ENCODE results near the gene MXI1. TPM values are rescaled to one million over a fixed set of nuclear protein-coding genes. Genes with fewer than 3 reads are reported as not detected.
A peak's percentile ranks its signal among the peaks of the same experiment; 100 is the strongest.
"Not testable (repeated sequence)": the region's sequence is repeated elsewhere in the genome, so short reads cannot be mapped to it uniquely, and the experiment has no call there.

The MXI1 gene
- total RNA-seq, 4 donors from 2014 or later = 37.1 to 58.0 (median 47.8) TPM

DNA sequence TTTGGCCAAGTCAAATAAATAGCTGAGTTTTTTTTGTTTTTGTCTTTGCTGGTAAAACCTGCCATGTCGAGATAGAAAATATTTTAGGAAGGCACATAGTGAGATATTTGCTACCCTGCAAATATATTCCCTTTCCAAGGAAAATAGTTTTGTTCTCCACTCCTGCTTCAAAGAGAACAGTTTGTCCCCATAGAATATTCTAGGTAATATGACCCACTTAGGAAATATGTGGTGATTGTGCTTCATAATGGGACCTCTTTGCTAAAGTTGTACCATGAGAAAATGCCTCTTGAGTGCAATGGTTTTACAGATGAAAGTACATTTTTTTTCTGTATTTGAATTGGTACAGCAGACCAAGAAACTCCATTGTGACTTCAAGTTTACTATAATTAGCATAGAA, 55.8 kb downstream of the MXI1 start:
- TF ChIP-seq, protein P1, sequence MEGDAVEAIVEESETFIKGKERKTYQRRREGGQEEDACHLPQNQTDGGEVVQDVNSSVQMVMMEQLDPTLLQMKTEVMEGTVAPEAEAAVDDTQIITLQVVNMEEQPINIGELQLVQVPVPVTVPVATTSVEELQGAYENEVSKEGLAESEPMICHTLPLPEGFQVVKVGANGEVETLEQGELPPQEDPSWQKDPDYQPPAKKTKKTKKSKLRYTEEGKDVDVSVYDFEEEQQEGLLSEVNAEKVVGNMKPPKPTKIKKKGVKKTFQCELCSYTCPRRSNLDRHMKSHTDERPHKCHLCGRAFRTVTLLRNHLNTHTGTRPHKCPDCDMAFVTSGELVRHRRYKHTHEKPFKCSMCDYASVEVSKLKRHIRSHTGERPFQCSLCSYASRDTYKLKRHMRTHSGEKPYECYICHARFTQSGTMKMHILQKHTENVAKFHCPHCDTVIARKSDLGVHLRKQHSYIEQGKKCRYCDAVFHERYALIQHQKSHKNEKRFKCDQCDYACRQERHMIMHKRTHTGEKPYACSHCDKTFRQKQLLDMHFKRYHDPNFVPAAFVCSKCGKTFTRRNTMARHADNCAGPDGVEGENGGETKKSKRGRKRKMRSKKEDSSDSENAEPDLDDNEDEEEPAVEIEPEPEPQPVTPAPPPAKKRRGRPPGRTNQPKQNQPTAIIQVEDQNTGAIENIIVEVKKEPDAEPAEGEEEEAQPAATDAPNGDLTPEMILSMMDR (IDR thresholded peaks at IDR 0.05) = no peak
- no peak for TF ChIP-seq POLR2A (IDR thresholded peaks at IDR 0.05)
- Histone ChIP-seq H3K27ac (peak overlapping the region in 1 of 4 donors; percentile 16), H3K36me3 (no peaks in the 10 kb centered on the region), H3K9me3 (no peaks in the 10 kb centered on the region), H3K27me3 (no peaks in the 10 kb centered on the region), H3K4me3 (no peak overlapping the region), H3K4me1 (no peaks in the 10 kb centered on the region)
- no peak for DNase-seq

DNA sequence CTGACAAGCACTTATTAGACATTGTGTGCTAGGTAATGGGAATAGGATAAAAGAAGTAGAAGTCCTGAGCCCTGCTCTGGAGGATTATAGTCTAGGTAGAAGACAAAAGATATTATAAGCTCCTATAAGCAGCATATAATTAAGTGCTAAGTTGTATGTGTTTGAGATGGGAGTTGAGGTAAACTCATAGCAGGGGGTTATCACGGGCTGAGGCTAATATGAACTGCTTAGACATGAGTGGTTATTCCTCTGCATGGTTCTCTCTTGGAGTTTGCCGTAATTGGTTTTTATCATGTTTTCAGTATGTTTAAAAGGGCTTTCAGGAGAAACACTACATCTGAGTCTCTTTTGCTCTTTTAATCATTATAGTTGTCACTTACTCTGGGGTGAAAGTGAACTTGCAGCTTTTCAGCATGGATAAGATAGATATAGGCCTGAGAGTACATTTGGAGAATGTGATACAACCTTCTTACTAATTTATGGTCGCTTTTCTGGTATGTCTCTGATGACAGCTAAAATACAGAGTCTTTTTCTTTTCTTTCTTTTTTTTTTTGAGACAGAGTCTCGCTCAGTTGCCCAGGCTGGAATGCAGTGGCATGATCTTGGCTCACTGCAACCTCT, 58.3 kb downstream of the MXI1 start:
- peaks cover 0 to 8% (median 0%) of the 10 kb centered on the region in 4 donors for H3K4me1 ChIP-seq

GRCh38 chr10:110267276-110267675, 59.9 kb downstream of the MXI1 start:
- no peak overlapping the region for H3K27ac ChIP-seq
- H3K4me1 ChIP-seq = peaks cover 0 to 8% (median 0%) of the 10 kb centered on the region in 4 donors
- H3K27me3 ChIP-seq = no peaks in the 10 kb centered on the region
- H3K36me3 ChIP-seq = no peaks in the 10 kb centered on the region
- TF ChIP-seq, protein P1 (IDR thresholded peaks at IDR 0.05) = no peak
- TF ChIP-seq POLR2A (IDR thresholded peaks at IDR 0.05) = no peak
- DNase-seq = no peak
- no peak overlapping the region for H3K4me3 ChIP-seq
- no peaks in the 10 kb centered on the region for H3K9me3 ChIP-seq

More for the DNA sequence above, 58.3 kb downstream of the MXI1 start:
- no peak for TF ChIP-seq POLR2A (IDR thresholded peaks at IDR 0.05)
- Histone ChIP-seq H3K36me3 (no peaks in the 10 kb centered on the region), H3K9me3 (no peaks in the 10 kb centered on the region), H3K4me3 (no peak overlapping the region), H3K27ac (no peak overlapping the region), H3K27me3 (no peaks in the 10 kb centered on the region)
- no peak for DNase-seq

DNA sequence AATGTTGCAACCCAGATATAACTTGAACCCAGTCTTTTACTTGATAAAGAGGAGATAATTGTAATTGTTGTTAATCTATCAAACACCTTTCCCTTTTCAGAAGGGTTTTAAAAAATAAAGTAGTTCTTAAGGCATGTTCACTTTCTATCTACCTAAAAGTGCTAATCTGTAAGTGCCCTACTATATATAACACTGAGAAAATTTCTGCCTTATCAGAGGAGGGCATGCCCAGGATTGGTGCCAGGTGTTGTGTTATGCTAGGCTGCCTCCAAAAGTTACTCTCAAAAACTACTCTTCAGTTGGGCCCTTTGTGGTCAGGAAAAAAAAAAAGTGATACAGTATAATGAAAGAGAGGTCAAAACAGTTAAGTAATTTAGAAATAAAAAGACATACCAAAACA, 61.0 kb downstream of the MXI1 start:
- no peak for DNase-seq
- H3K27ac ChIP-seq = no peak overlapping the region
- TF ChIP-seq, protein P1 (IDR thresholded peaks at IDR 0.05) = no peak
- no peak for TF ChIP-seq POLR2A (IDR thresholded peaks at IDR 0.05)
- H3K27me3 ChIP-seq = no peaks in the 10 kb centered on the region
- no peak overlapping the region for H3K4me3 ChIP-seq
- no peaks in the 10 kb centered on the region for H3K9me3 ChIP-seq
- H3K36me3 ChIP-seq = no peaks in the 10 kb centered on the region
- H3K4me1 ChIP-seq = peaks cover 0 to 12% (median 0%) of the 10 kb centered on the region in 4 donors

- Histone ChIP-seq H3K36me3 (no peaks in the 10 kb centered on the region), H3K9me3 (no peaks in the 10 kb centered on the region), H3K4me3 (peak overlapping the region in 1 of 4 donors; percentile 9), H3K27ac (peak overlapping the region in 3 of 4 donors; percentile 44 to 63 (median 63)), H3K4me1 (peaks cover 0 to 12% (median 0%) of the 10 kb centered on the region in 4 donors), H3K27me3 (no peaks in the 10 kb centered on the region)
- TF ChIP-seq, protein P1 (IDR thresholded peaks at IDR 0.05) = no peak
- no peak for TF ChIP-seq POLR2A (IDR thresholded peaks at IDR 0.05)
- DNase-seq = no peak
These were observed 61.6 kb downstream of the MXI1 start for GRCh38 chr10:110268971-110269370.

DNA sequence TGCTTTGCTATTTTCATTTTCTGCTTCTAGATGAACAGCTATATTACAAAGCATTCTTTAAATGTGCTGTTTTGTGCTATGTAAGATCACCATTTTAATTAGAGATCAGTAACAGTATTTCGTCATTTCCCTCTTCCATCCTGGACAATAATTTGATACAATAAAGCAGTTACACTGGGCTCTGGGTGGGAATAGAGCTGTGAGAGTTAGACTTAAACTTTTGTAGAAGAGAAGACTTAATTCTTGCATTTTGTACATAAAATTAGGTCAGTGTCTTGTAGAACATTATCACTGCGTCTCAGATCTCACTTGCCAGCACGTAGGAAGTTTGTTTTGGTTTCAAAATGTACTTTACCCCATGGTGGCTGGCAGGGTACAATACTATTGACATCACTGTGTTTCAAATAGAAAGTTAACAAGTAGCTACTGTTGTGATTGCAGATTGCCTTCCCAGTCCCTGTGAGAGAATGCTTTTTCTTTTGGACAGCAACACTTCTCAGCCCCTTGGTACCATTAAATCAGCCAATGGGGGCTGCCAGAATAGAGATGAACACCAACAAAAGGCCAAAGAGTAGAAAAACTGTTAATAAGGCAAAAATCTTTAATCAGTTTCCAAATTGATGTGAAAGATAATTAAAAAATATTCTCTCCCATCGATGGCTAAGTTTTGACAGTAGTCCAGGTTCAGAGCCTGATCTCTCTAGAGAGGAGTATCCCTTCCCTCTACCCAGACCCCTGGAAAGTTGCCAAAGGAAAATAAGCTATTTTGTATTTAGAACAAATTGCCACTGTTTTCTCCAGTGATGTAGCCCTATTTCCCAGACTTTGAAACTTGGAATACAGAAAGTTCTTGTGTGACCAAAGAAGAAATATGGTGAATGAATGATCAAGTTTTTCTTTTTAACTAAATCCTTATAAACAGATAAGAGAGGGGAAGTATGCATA, 62.2 kb downstream of the MXI1 start:
- Histone ChIP-seq H3K36me3 (no peaks in the 10 kb centered on the region), H3K9me3 (no peaks in the 10 kb centered on the region), H3K27ac (peak overlapping the region in 3 of 4 donors; percentile 44 to 63 (median 63)), H3K27me3 (no peaks in the 10 kb centered on the region), H3K4me1 (peaks cover 0 to 12% (median 0%) of the 10 kb centered on the region in 4 donors), H3K4me3 (peak overlapping the region in 2 of 4 donors; percentile 9)
- TF ChIP-seq POLR2A (IDR thresholded peaks at IDR 0.05) = no peak
- TF ChIP-seq, protein P1 (IDR thresholded peaks at IDR 0.05) = no peak
- DNase-seq = no peak

DNA sequence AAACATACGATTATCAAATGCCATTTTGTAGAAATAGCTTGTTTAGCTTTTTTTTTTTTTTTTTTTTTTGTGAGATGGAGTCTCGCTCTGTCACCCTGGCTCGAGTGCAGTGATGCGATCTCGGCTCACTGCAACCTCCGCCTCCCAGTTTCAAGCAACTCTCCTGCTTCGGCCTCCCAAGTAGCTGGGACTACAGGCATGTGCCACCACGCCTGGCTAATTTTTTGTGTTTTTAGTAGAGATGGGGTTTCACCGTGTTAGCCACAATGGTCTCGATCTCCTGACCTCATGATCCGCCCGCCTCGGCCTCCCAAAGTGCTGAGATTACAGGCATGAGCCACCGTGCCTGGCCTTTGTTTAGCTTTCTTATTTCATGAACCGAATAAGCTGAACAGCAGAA, 65.6 kb downstream of the MXI1 start:
- H3K27me3 ChIP-seq, DNase-seq, H3K36me3 ChIP-seq, H3K4me3 ChIP-seq, H3K9me3 ChIP-seq: not testable (repeated sequence)
- Histone ChIP-seq H3K4me1 (peaks cover 0 to 12% (median 0%) of the 10 kb centered on the region in 4 donors), H3K27ac (peak overlapping the region in 1 of 4 donors; percentile 7)
